Osteocyte (in vitro differentiated cells): Measurements from ENCODE around the gene POSTN. TPM values are rescaled to one million over a fixed set of nuclear protein-coding genes. Genes with fewer than 3 reads are reported as not detected.

Source experiments
- DNase-seq: peaks from one replicate; pipeline ENCODE4 v3.0.0; 2021; ENCODE audit warnings: mixed read lengths; ENCODE audit not compliant: unreplicated experiment; ENCODE audit errors: extremely low spot score
- H3K27ac Mint-ChIP-seq: one replicate; pipeline ENCODE4 v1.8.0; 2021; ENCODE audit warnings: mild to moderate bottlenecking, mixed read lengths; ENCODE audit not compliant: unreplicated experiment
- H3K27me3 Mint-ChIP-seq: one replicate; pipeline ENCODE4 v1.8.0; 2021; ENCODE audit warnings: mixed read lengths; ENCODE audit not compliant: unreplicated experiment
- H3K36me3 Mint-ChIP-seq: one replicate; pipeline ENCODE4 v1.8.0; 2021; ENCODE audit warnings: mixed read lengths; ENCODE audit not compliant: unreplicated experiment
- H3K4me1 Mint-ChIP-seq: one replicate; pipeline ENCODE4 v1.8.0; 2021; ENCODE audit warnings: mixed read lengths; ENCODE audit not compliant: unreplicated experiment
- H3K4me3 Mint-ChIP-seq: one replicate; pipeline ENCODE4 v1.8.0; 2021; ENCODE audit warnings: mild to moderate bottlenecking, moderate library complexity, mixed read lengths; ENCODE audit not compliant: unreplicated experiment
- H3K9me3 Mint-ChIP-seq: one replicate; pipeline ENCODE4 v1.8.0; 2021; ENCODE audit warnings: mixed read lengths; ENCODE audit not compliant: unreplicated experiment
- CTCF ChIP-seq: fragments of 200-600 bp; sonication (generic); IDR thresholded peaks from 2 replicates; pipeline ENCODE4 v1.5.0; 2021; ENCODE audit warnings: antibody characterized with exemption, mild to moderate bottlenecking, moderate library complexity
- total RNA-seq: library from RNA; stranded (reverse); gene quantifications from 2 replicates; pipeline ENCODE4 v1.2.1, GENCODE V29; 2021

The POSTN gene
- total RNA-seq, 1 donor from 2014 or later: 287 TPM

- no peak for DNase-seq
- H3K4me3 Mint-ChIP-seq: no peak overlapping the region
Measured at GRCh38 chr13:37613638-37614037, 15.1 kb upstream of the POSTN start.

GRCh38 chr13:37613236-37613635 lies 14.7 kb upstream of the POSTN start:
- Mint-ChIP-seq H3K27me3 (no peaks in the 10 kb centered on the region), H3K27ac (peak overlapping the region; percentile 12), H3K4me1 (peaks cover 40% of the 10 kb centered on the region), H3K4me3 (no peak overlapping the region), H3K9me3 (no peaks in the 10 kb centered on the region), H3K36me3 (no peaks in the 10 kb centered on the region)
- no peak for TF ChIP-seq CTCF
- DNase-seq: no peak

More at GRCh38 chr13:37613638-37614037, 15.1 kb upstream of the POSTN start:
- Mint-ChIP-seq H3K27ac (peak overlapping the region; percentile 12), H3K4me1 (peaks cover 44% of the 10 kb centered on the region), H3K27me3 (no peaks in the 10 kb centered on the region), H3K36me3 (no peaks in the 10 kb centered on the region), H3K9me3 (no peaks in the 10 kb centered on the region)
- no peak for TF ChIP-seq CTCF

GRCh38 chr13:37608750-37609339 lies 10.3 kb upstream of the POSTN start:
- Mint-ChIP-seq H3K9me3 (peaks cover 9% of the 10 kb centered on the region), H3K4me3 (no peak overlapping the region), H3K27ac (no peak overlapping the region), H3K36me3 (no peaks in the 10 kb centered on the region), H3K27me3 (no peaks in the 10 kb centered on the region), H3K4me1 (peaks cover 12% of the 10 kb centered on the region)
- TF ChIP-seq CTCF: peak; percentile 66
- DNase-seq: no peak

GRCh38 chr13:37602733-37603381 lies 4.3 kb upstream of the POSTN start:
- TF ChIP-seq CTCF: peak; percentile 74
- Mint-ChIP-seq H3K27me3 (no peaks in the 10 kb centered on the region), H3K27ac (peak overlapping the region; percentile 31), H3K4me1 (peaks cover 36% of the 10 kb centered on the region), H3K4me3 (no peak overlapping the region), H3K36me3 (no peaks in the 10 kb centered on the region), H3K9me3 (peaks cover 9% of the 10 kb centered on the region)
- no peak for DNase-seq

- Mint-ChIP-seq H3K27me3 (no peaks in the 10 kb centered on the region), H3K4me3 (no peak overlapping the region), H3K9me3 (peaks cover 4% of the 10 kb centered on the region), H3K36me3 (peaks cover 3% of the 10 kb centered on the region), H3K4me1 (peaks cover 45% of the 10 kb centered on the region), H3K27ac (peak overlapping the region; percentile 58)
- no peak for TF ChIP-seq CTCF
- DNase-seq: no peak
Measured at GRCh38 chr13:37601648-37602440, 3.3 kb upstream of the POSTN start.
